SU-DHL-6 (cell line): ENCODE measurements around the gene JOSD1.
A peak's percentile ranks its signal among the peaks of the same experiment; 100 is the strongest.

ENCODE experiments used
- H2AFZ ChIP-seq: fragments of 200-600 bp; sonication (generic); 2 replicates; pipeline ENCODE4 v1.6.1; 2014; ENCODE audit warnings: low read depth, mild to moderate bottlenecking, moderate library complexity, mixed read lengths, antibody characterized with exemption, low read length; ENCODE audit not compliant: severe bottlenecking
- H3F3A ChIP-seq: fragments of 200-600 bp; shearing (Covaris generic); 2 replicates; pipeline ENCODE4 v1.6.0; 2016; ENCODE audit warnings: antibody characterized with exemption, mild to moderate bottlenecking; ENCODE audit not compliant: insufficient read depth
- H3K27ac ChIP-seq: fragments of 200-600 bp; sonication (generic); 2 replicates; pipeline ENCODE4 v1.5.1; 2016; ENCODE audit warnings: low read depth, mild to moderate bottlenecking, low read length, moderate library complexity, mixed read lengths
- H3K27me3 ChIP-seq: fragments of 200-600 bp; sonication (generic), shearing (Covaris generic); 2 replicates; pipeline ENCODE4 v1.6.0; 2014; ENCODE audit warnings: mild to moderate bottlenecking, low read length
- H3K36me3 ChIP-seq: fragments of 200-600 bp; sonication (generic); 2 replicates; pipeline ENCODE4 v1.6.1; 2014; ENCODE audit warnings: mild to moderate bottlenecking, low read length, mixed read lengths
- H3K4me2 ChIP-seq: fragments of 300-600, 200-600 bp; shearing (Covaris generic), sonication (generic); 2 replicates; pipeline ENCODE4 v1.6.0; 2014; ENCODE audit warnings: low read length, low read depth, mild to moderate bottlenecking; ENCODE audit not compliant: poor library complexity, severe bottlenecking
- H3K4me3 ChIP-seq: fragments of 200-600 bp; sonication (generic); 2 replicates; pipeline ENCODE4 v1.5.1; 2014; ENCODE audit warnings: antibody characterized with exemption, low read length, mild to moderate bottlenecking, mixed read lengths; ENCODE audit not compliant: insufficient read depth, poor library complexity, severe bottlenecking
- H3K79me2 ChIP-seq: fragments of 200-600 bp; sonication (generic); 2 replicates; pipeline ENCODE4 v1.6.1; 2014; ENCODE audit warnings: mild to moderate bottlenecking, low read length, moderate library complexity; ENCODE audit not compliant: insufficient read depth
- H3K9ac ChIP-seq: fragments of 200-600 bp; sonication (generic); 2 replicates; pipeline ENCODE4 v1.7.0; 2014; ENCODE audit warnings: mild to moderate bottlenecking, low read length
- H3K9me2 ChIP-seq: fragments of 200-600 bp; sonication (generic); replicated peaks from 2 replicates; pipeline ENCODE4 v1.6.1; 2014; ENCODE audit warnings: low read length; ENCODE audit not compliant: insufficient read depth
- H3K9me3 ChIP-seq: fragments of 200-600 bp; sonication (generic); 2 replicates; pipeline ENCODE4 v1.6.1; 2014; ENCODE audit warnings: low read length, mixed read lengths; ENCODE audit not compliant: insufficient read depth
- H4K20me1 ChIP-seq: fragments of 200-600 bp; sonication (generic); 2 replicates; pipeline ENCODE4 v1.6.1; 2014; ENCODE audit warnings: low read depth, mild to moderate bottlenecking, antibody characterized with exemption, low read length, moderate library complexity, mixed read lengths
- CTCF ChIP-seq: fragments of 200-600 bp; sonication (generic); IDR thresholded peaks from one replicate; pipeline ENCODE4 v1.5.1; 2017; ENCODE audit warnings: antibody characterized with exemption, mild to moderate bottlenecking, low read length, moderate library complexity; ENCODE audit not compliant: insufficient read depth, poor library complexity, severe bottlenecking
- EZH2phosphoT487 ChIP-seq: fragments of 200-600 bp; sonication (generic), shearing (Covaris generic); conservative IDR thresholded peaks from 2 replicates; pipeline ENCODE4 v1.6.1; 2018; ENCODE audit warnings: mild to moderate bottlenecking, antibody characterized with exemption, low read length, moderate library complexity, mixed read lengths

Gene JOSD1

GRCh38 chr22:38709306-38709705, 8.6 kb upstream of the JOSD1 start:
- H3K9me2 ChIP-seq: no peaks in the 10 kb centered on the region
- no peak overlapping the region for H3K4me3 ChIP-seq
- H3K27me3 ChIP-seq: no peaks in the 10 kb centered on the region
- no peak overlapping the region for H2AFZ ChIP-seq
- peaks cover 82% of the 10 kb centered on the region for H3K79me2 ChIP-seq
- no peaks in the 10 kb centered on the region for H3K9me3 ChIP-seq
- H4K20me1 ChIP-seq: peaks cover 14% of the 10 kb centered on the region; the same call in 1 of the 2 replicates
- no peak overlapping the region; the same call in 1 of the 2 replicates for H3K9ac ChIP-seq
- peak overlapping the region; percentile 0 for H3K4me2 ChIP-seq
- no peaks in the 10 kb centered on the region for H3K36me3 ChIP-seq
- H3K27ac ChIP-seq: no peak overlapping the region
- TF ChIP-seq CTCF (no peak), EZH2phosphoT487 (no peak)
- no peaks in the 10 kb centered on the region for H3F3A ChIP-seq

- Histone ChIP-seq H3K4me2 (peak overlapping the region; percentile 74), H3K27me3 (no peaks in the 10 kb centered on the region), H3K4me3 (no peak overlapping the region), H3K9me2 (no peaks in the 10 kb centered on the region), H4K20me1 (peaks cover 8% of the 10 kb centered on the region; the same call in 1 of the 2 replicates), H3K9me3 (no peaks in the 10 kb centered on the region), H3K27ac (no peak overlapping the region), H3K79me2 (peaks cover 71% of the 10 kb centered on the region), H3K36me3 (no peaks in the 10 kb centered on the region), H2AFZ (no peak overlapping the region), H3F3A (0 out of 2 replicates have a peak, but pooled peaks cover 4% of the 10 kb centered on the region), H3K9ac (no peak overlapping the region)
- TF ChIP-seq CTCF: no peak
- TF ChIP-seq EZH2phosphoT487: no peak
Observed at GRCh38 chr22:38707984-38708383, 7.2 kb upstream of the JOSD1 start.

- H3K79me2 ChIP-seq: peaks cover 65% of the 10 kb centered on the region
- H3K27me3 ChIP-seq: no peaks in the 10 kb centered on the region
- H3K4me2 ChIP-seq: peak overlapping the region; percentile 74
- 0 out of 2 replicates have a peak, but pooled peaks cover 4% of the 10 kb centered on the region for H3F3A ChIP-seq
- no peaks in the 10 kb centered on the region for H3K9me3 ChIP-seq
- no peak overlapping the region for H3K27ac ChIP-seq
- H3K9ac ChIP-seq: peak overlapping the region; percentile 83
- H3K36me3 ChIP-seq: no peaks in the 10 kb centered on the region
- H4K20me1 ChIP-seq: peaks cover 5% of the 10 kb centered on the region; the same call in 1 of the 2 replicates
- no peak overlapping the region for H2AFZ ChIP-seq
- H3K9me2 ChIP-seq: no peaks in the 10 kb centered on the region
- TF ChIP-seq EZH2phosphoT487: no peak
- TF ChIP-seq CTCF: no peak
- peak overlapping the region; percentile 82 for H3K4me3 ChIP-seq
Observed at GRCh38 chr22:38707346-38707745, 6.6 kb upstream of the JOSD1 start.
